Bronchial epithelial cell (primary cell): ENCODE results near the gene EVX2. TPM values are rescaled to one million over a fixed set of nuclear protein-coding genes. Genes with fewer than 3 reads are reported as not detected.

ENCODE experiments used
- DNase-seq: peaks from one replicate; pipeline ENCODE4 v3.0.0-alpha.2; 2010; ENCODE audit warnings: low read depth
- FAIRE-seq: peaks from 2 replicates; lab custom pipeline; 2011; peaks lifted over from hg19 to GRCh38; lab: Jason Lieb, UNC
- H3K27me3 ChIP-seq: 2 replicates; pipeline ENCODE4 v1.5.1; 2011; ENCODE audit warnings: low read length; ENCODE audit not compliant: control insufficient read depth, insufficient read depth
- H3K36me3 ChIP-seq: 2 replicates; pipeline ENCODE4 v1.5.1; 2011; ENCODE audit warnings: low read length; ENCODE audit not compliant: control insufficient read depth, insufficient read depth
- H3K4me3 ChIP-seq: 2 replicates; pipeline ENCODE4 v1.5.1; 2011; ENCODE audit warnings: mild to moderate bottlenecking, low read depth, low read length, control low read depth
- CTCF ChIP-seq: IDR thresholded peaks from 2 replicates; pipeline ENCODE4 v1.5.1; 2011; ENCODE audit warnings: mild to moderate bottlenecking, moderate library complexity, low read length, control low read depth, inconsistent platforms; ENCODE audit not compliant: insufficient read depth, severe bottlenecking
- total RNA-seq: library from RNA; depleted of rRNA; stranded (reverse); fragments of >200 nt; gene quantifications from 2 replicates; pipeline ENCODE4 v1.2.1, GENCODE V29; 2014

The EVX2 gene
- total RNA-seq, 1 donor from 2014 or later, result not detected

DNA sequence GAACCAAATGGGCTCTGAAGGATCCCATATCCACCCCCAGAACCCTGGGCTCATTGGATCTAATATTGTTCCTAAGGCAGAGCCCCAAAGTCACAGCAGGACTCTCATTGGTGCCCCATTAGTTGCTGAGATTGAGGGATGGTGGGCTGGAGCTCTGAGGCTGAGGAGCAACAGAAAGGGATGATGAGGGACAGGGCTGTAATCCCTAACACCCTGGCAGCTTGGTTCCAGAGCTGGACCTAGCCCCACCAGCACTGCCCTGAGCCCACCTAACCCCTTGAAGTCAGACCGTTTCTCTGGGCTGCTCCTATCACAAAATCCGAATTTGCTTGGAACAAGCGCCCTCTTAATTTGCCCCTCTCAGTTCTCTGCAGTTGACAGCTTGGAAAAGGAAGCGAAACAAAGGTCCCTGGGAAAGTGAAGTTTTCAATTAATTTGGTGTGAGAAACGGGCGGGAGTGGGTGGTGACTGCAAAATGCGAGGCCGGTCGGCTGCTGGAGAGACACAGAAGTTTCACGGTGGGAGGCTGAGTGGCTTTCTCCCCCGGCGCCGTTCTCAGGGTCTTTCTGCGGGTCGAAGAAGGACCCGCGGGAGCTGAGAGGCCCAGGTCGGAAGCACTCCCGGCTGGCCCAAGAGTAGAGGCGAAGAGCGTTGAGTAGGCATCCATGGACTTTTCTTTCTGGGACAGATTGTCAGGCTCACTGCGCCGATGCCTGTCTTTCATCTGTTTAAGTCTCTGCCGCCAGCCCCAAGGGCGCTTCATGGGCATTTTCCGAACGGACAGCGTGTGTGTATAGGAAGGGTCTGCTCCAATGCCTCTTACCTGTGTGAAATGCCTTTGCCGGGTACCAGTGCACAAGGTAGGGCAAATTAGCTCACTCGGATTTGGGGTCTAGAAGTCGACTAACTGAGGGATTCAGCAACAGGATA is 7.8 kb upstream of the EVX2 start:
- TF ChIP-seq CTCF, result no peak
- Histone ChIP-seq H3K36me3 (no peaks in the 10 kb centered on the region), H3K4me3 (no peak overlapping the region), H3K27me3 (peaks cover 68% of the 10 kb centered on the region)
- no peak for DNase-seq
- FAIRE-seq, result no peak

- no peaks in the 10 kb centered on the region for H3K36me3 ChIP-seq
- TF ChIP-seq CTCF, result no peak
- H3K27me3 ChIP-seq, result peaks cover 72% of the 10 kb centered on the region
- no peak overlapping the region for H3K4me3 ChIP-seq
- FAIRE-seq (no peak), DNase-seq (no peak)
Measured at GRCh38 chr2:176090862-176091261, 7.1 kb upstream of the EVX2 start.

DNA sequence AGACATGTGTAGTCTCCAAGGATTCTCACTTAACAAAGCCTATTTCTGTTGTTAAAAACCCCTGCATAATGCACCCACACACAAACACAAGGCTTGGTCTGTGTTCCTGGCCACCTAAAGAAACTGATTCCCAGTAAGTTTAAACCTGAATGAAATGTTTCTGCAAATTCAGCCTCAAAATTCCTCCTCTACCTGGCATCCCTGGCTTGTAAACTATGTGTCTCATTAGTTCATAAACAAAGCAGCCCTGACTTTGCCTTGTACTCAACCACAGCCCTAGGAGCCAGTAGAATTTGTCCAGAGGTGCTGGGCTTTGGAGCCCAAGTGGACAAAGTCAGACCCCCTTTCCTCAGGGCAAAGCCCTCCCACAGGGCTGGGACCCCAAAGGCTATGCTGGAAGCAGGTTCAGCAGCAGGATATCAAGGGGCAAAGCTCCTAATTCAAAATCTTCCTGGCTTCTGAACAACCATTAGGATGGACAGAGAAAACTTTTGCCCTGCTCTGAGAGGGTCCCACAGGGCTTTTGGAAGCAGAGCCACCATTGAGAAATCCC is 6.2 kb upstream of the EVX2 start:
- FAIRE-seq, result no peak
- H3K27me3 ChIP-seq, result peaks cover 79% of the 10 kb centered on the region
- TF ChIP-seq CTCF, result no peak

DNA sequence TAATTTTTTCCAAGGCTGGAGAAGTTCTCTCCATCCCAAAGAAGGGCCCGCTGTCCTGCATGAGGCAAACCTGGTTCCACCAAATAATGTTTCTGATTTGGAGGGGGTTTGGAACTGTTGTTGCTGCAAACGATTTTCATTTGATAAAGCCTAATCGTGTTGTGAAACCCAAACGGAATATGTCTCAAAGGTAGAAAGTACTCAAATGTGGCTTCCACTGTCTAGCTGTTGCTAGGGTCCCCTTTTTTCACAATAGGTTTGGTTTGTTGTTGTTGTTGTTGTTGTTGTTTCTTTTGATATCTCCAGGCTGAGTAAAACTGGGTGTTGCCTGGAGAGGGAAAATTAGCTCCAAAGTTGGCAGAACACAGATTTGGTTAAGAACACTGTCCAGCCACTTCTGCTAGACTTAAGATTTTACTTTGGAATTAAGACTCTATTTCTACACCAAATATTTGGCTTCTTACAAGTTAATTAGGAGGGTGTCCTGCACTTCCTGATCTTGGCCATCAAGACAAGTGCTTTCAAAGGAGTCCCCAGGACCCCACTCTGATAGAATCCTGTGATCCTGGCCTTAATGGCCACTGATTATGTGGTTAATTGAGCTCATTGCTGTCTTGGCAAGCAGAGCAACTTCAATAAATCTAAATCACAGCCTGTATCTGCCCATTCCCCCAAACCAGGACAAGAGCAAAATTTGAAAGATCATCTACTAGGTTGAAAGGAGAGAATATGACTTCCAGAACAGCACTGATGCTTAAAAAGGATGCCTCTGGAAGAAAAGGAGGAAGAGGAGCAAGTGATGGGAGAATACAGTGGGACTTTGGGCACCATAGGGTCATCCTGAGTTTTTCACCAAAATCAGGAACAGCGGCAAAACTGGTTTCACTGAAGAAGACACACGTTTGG is 5.4 kb upstream of the EVX2 start:
- DNase-seq (no peak), FAIRE-seq (peak; percentile 52)
- H3K4me3 ChIP-seq, result no peak overlapping the region
- no peaks in the 10 kb centered on the region for H3K36me3 ChIP-seq
- TF ChIP-seq CTCF, result no peak
- peaks cover 80% of the 10 kb centered on the region for H3K27me3 ChIP-seq

More for the DNA sequence above, 6.2 kb upstream of the EVX2 start:
- no peak for DNase-seq
- Histone ChIP-seq H3K4me3 (no peak overlapping the region), H3K36me3 (no peaks in the 10 kb centered on the region)

DNA sequence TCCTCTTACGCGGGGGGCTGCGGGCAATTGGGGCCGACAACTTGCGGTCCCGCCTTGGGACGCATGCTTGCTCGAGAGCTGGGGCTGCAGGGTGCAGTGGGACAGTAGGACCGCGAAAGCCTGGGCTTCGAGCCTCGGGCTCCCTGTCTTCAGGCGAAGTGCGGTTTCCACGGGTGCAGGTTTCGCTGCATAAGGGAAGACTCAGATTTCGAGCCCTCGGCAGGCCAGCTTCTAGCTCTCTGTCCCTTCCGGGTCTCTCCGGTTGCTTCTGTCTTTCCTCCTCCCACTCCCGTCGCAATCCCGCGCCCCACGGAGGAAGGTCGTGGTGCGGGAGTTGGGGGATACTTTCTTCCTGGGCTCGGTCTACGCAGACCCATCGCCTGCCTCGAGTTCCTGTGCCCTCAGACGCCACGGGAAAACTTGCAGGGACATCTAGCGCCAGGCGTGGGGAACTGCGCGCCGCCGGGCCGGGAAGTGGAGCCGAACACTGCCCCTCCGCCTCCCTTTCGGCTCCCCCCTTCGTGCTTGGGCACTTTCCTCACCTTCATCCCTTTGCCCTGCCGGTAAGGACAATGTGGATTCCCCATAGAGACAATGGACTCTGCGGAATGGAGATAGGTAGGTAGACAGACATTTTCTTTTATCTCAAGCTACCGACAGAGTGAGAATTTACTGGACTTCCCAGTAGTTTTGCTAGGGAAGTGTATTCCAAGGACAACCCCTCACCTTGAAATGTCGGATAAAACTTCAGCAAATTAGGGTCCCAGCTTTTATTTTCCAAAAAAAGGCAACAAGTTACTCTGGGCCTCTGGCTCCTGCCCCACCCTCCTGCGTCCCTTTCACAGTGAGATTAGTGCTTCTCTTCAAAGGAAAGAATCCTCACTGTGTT is 4.5 kb upstream of the EVX2 start:
- no peak overlapping the region for H3K4me3 ChIP-seq
- no peak for DNase-seq
- no peaks in the 10 kb centered on the region for H3K36me3 ChIP-seq
- peaks cover 80% of the 10 kb centered on the region for H3K27me3 ChIP-seq
- no peak for FAIRE-seq
- peak; percentile 85 for TF ChIP-seq CTCF
